Psoas muscle (tissue), 8 donors: ENCODE measurements around the gene RAB3C. TPM values are rescaled to one million over a fixed set of nuclear protein-coding genes. Genes with fewer than 3 reads are reported as not detected.

Source experiments
- ATAC-seq, 4 donors: fragments of 200-7000 bp; cut with Tn5 transposase; one replicate each; pipeline ENCODE4 v1.9.1; 2020; ENCODE audit warnings: moderate library complexity in 3 of 4, mild to moderate bottlenecking in 2 of 4
- DNase-seq, 2 donors: peaks; one replicate each; pipeline ENCODE4 v3.0.0-alpha.2; 2020
- H3K27ac ChIP-seq: fragments of 200-600 bp; one replicate; pipeline ENCODE4 v1.8.0; 2022
- H3K27me3 ChIP-seq, 3 donors: fragments of 200-600 bp in 1 of 3; one replicate each; pipeline versions ENCODE4 v1.6.1 to v1.8.0; 2013 to 2022; ENCODE audit warnings: low read length in 2 of 3, mild to moderate bottlenecking in 2 of 3, moderate library complexity in 1 of 3; ENCODE audit not compliant: insufficient read depth in 3 of 3
- H3K36me3 ChIP-seq, 2 donors: fragments of 200-600 bp in 1 of 2; one replicate each; pipeline versions ENCODE4 v1.6.1 to v1.8.0; 2013 to 2022; ENCODE audit warnings: low read depth in 1 of 2, mild to moderate bottlenecking in 1 of 2, moderate library complexity in 1 of 2; ENCODE audit not compliant: insufficient read depth in 1 of 2
- H3K4me1 ChIP-seq: fragments of 200-600 bp; one replicate; pipeline ENCODE4 v1.8.0; 2022
- H3K4me3 ChIP-seq: fragments of 200-600 bp; one replicate; pipeline ENCODE4 v1.8.0; 2022; ENCODE audit warnings: mild to moderate bottlenecking
- H3K9me3 ChIP-seq: fragments of 200-600 bp; one replicate; pipeline ENCODE4 v1.8.0; 2022
- WGBS, 3 donors: extraction: QIAGEN DNeasy Blood & Tissue Kit; methylation state at CpG; one replicate each; pipeline versions ENCODE4 v1.1.6 to v1.1.7; 2013; 5-methylcytosine and 5-hydroxymethylcytosine counted together
- intact Hi-C, 2 donors: fragments of 100-400 bp; cut with DNase I; formaldehyde crosslinking; loops; one replicate each; pipeline versions ENCODE4 v1.11.0 to v1.14.2; 2022
- polyA plus RNA-seq, 3 donors: library from polyadenylated mRNA; stranded (reverse); fragments of 200-250 nt; gene quantifications; one replicate each; pipeline ENCODE4 v1.2.3, GENCODE V29; 2013
- total RNA-seq, 4 donors: library from RNA; stranded (reverse); fragmentation: NEBNext Ultra II Directional in 2 of 4; extraction: Animal tissue kit (Norgen Biotek cat#: 25700) in 2 of 4; gene quantifications; one replicate each; pipeline versions ENCODE4 v1.2.1 to v1.2.4, GENCODE V29; 2021 to 2023
- TF ChIP-seq, protein P1 (sequence below): fragments of 200-600 bp; IDR thresholded peaks from one replicate; pipeline ENCODE4 v1.8.0; 2022; ENCODE audit warnings: antibody characterized with exemption
- donor health status: healthy with polysubstance abuse.
- donor health status: DM: no; HTN: no; CAD: no; lungs with moderate emphysema.
- donor health status: Bipolar disorder and iron deficiency.
- donor health status: healthy.
- donor health status: DM: yes; HTN: yes; CAD: no.
- donor health status: DM: no; HTN: no; CAD: no.
- donor health status: DM: no; HTN: no; CAD: no.
- donor health status: DM: yes; HTN: yes; CAD: no.

The RAB3C gene
- total and polyA plus RNA-seq, 7 donors, result 0.16 to 2.2 (median 0.62) TPM

- no peak for DNase-seq
- intact Hi-C loops, result no loop called here
- no peaks in the 10 kb centered on the region for H3K9me3 ChIP-seq
- no peak for ATAC-seq
- no peak overlapping the region for H3K4me3 ChIP-seq
- H3K27me3 ChIP-seq, result no peaks in the 10 kb centered on the region
- TF ChIP-seq, protein P1, sequence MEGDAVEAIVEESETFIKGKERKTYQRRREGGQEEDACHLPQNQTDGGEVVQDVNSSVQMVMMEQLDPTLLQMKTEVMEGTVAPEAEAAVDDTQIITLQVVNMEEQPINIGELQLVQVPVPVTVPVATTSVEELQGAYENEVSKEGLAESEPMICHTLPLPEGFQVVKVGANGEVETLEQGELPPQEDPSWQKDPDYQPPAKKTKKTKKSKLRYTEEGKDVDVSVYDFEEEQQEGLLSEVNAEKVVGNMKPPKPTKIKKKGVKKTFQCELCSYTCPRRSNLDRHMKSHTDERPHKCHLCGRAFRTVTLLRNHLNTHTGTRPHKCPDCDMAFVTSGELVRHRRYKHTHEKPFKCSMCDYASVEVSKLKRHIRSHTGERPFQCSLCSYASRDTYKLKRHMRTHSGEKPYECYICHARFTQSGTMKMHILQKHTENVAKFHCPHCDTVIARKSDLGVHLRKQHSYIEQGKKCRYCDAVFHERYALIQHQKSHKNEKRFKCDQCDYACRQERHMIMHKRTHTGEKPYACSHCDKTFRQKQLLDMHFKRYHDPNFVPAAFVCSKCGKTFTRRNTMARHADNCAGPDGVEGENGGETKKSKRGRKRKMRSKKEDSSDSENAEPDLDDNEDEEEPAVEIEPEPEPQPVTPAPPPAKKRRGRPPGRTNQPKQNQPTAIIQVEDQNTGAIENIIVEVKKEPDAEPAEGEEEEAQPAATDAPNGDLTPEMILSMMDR, result no peak
- no peaks in the 10 kb centered on the region for H3K36me3 ChIP-seq
- no peak overlapping the region for H3K27ac ChIP-seq
- no peaks in the 10 kb centered on the region for H3K4me1 ChIP-seq
- WGBS, 3 donors, result 84 to 90% (median 85%) methylated on average over 21 of the region's 21 CpGs
Observed at GRCh38 chr5:58786711-58787303, 203.9 kb downstream of the RAB3C start.

GRCh38 chr5:58787987-58788386 lies 205.1 kb downstream of the RAB3C start:
- 39 to 43% (median 42%) methylated on average over 3 of the region's 3 CpGs for WGBS, 3 donors
- DNase-seq (no peak), ATAC-seq (no peak)
- no peak overlapping the region for H3K27ac ChIP-seq
- TF ChIP-seq, protein P1, result no peak
- H3K4me3 ChIP-seq, result no peak overlapping the region
- no peaks in the 10 kb centered on the region for H3K36me3 ChIP-seq
- H3K4me1 ChIP-seq, result no peaks in the 10 kb centered on the region
- intact Hi-C loops, result no loop called here
- H3K27me3 ChIP-seq, result no peaks in the 10 kb centered on the region
- no peaks in the 10 kb centered on the region for H3K9me3 ChIP-seq

DNA sequence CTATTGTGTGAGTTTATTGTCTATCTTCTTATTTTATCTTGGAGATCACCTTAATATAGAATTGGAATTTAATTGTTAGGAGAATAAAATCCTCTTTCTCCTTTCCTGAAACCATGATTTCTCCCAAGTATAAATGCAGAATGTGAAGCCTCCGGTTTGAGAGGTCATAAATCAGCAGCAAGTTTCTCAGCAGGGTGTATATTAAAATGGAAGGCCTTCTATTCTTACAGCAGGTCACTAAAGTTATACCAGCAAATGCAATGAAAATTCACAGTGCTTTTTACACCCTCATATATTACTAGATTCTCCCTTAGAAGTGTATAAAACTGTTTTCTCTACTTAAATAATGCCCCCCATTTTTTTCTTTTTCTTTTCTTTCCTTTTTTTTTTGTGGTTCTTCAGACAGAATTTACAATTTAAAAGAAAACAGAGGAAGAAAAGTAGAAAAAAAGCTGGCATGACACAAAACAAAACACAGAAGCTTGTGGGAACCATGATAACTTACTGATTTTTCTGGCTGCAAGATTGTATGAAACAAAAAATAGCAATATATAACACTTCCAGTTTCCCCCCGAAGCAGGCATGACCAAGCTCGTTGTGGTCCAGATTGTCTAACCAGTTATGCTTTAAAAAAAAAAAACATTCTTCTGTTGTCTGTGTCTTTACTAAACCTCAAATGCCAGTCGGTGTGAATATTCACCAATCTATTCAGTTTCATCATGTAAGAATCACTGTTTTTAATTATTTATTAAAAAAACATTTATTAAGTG lies 211.2 kb downstream of the RAB3C start:
- no peaks in the 10 kb centered on the region for H3K9me3 ChIP-seq
- no peaks in the 10 kb centered on the region for H3K4me1 ChIP-seq
- 40 to 56% (median 44%) methylated on average over 4 of the region's 4 CpGs for WGBS, 3 donors
- H3K27ac ChIP-seq, result no peak overlapping the region
- no peaks in the 10 kb centered on the region for H3K36me3 ChIP-seq
- H3K27me3 ChIP-seq, result no peaks in the 10 kb centered on the region
- ATAC-seq, result no peak
- TF ChIP-seq, protein P1, result no peak
- no peak for DNase-seq
- intact Hi-C loops, result no loop called here
- H3K4me3 ChIP-seq, result no peak overlapping the region

DNA sequence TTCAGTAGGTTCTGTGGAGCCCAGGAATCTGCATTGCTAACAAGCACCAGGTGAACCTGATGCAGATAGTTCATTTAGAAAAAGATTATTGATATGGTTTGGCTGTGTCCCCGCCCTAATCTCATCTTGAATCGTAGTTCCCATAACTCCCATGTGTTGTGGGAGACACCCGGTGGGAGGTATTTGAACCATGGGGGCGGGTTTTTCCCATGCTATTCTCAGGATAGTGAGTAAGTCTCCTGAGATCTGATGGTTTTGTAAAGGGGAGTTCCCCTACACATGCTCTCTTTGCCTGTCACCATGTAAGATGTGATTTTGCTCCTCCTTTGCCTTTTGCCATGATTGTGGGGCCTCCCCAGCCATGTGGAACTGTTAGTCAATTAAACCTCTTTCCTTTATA lies 212.0 kb downstream of the RAB3C start:
- Histone ChIP-seq H3K4me1 (no peaks in the 10 kb centered on the region), H3K27ac (no peak overlapping the region), H3K27me3 (no peaks in the 10 kb centered on the region), H3K36me3 (no peaks in the 10 kb centered on the region), H3K9me3 (no peaks in the 10 kb centered on the region), H3K4me3 (no peak overlapping the region)
- ATAC-seq, result no peak
- TF ChIP-seq, protein P1, result no peak
- WGBS, 3 donors, result 86 to 92% (median 88%) methylated on average over 4 of the region's 4 CpGs
- intact Hi-C loops, result no loop called here
- no peak for DNase-seq
